ENCODE results near the gene RPL27A. TPM values are rescaled to one million over a fixed set of nuclear protein-coding genes. Genes with fewer than 3 reads are reported as not detected.

Gene RPL27A
- total and polyA plus RNA-seq, 2 of the 8 experiments (the other 6 are each of a cell fraction or from before 2014, with no cell fraction given): 1,756 to 1,777 TPM

- H4K8ac ChIP-seq (ENCODE audit: extremely low read depth, insufficient read depth, low read length): no peak overlapping the region
- TF ChIP-seq CTCF (IDR thresholded peaks at IDR 0.05; ENCODE audit: control extremely low read depth in 1 of 3, insufficient read depth in 1 of 3, low read depth in 1 of 3, low read length in 3 of 3) (no peak), POLR2A (IDR thresholded peaks at IDR 0.05; ENCODE audit: control extremely low read depth in 1 of 2, low read depth in 2 of 2, low read length in 2 of 2) (peak in 1 of 2 experiments; percentile 26)
- peak overlapping the region; percentile 87 to 98 (median 97); a peak in 6 of 8 replicates for H3K4me3 ChIP-seq (ENCODE audit: extremely low read depth in 1 of 4, insufficient read depth in 2 of 4, low read depth in 3 of 4, low read length in 4 of 4)
- 88% methylated on average over 6 of the region's 6 CpGs; no CpG with 5 or more reads in 1 of the 2 experiments for WGBS, 2 experiments (ENCODE audit: extremely low coverage in 1 of 2, insufficient coverage in 1 of 2, insufficient read length in 1 of 2, insufficient replicate concordance in 2 of 2, low coverage in 1 of 2, low lambda C conversion rate in 2 of 2, missing lambda C conversion rate in 1 of 2)
- ChIA-PET CTCF (ENCODE audit: partially characterized antibody) (no interaction called here), POLR2A (ENCODE audit: partially characterized antibody) (interaction anchor here (0.6 to 10.7 kb wide), 15 partner anchors 10 to 478 kb away, joined by 3 to 248 read pairs (median 4); no protein-coding TSS in a partner anchor)
- no peak overlapping the region for H2AFZ ChIP-seq (ENCODE audit: low read length)
- H3K9ac ChIP-seq (replicated peaks in 1 of 4; ENCODE audit: extremely low read depth in 1 of 4, low read depth in 3 of 4, low read length in 3 of 4): peak overlapping the region in 1 of 4 experiments; percentile 99; a peak in 1 of 7 replicates
- H3K4me1 ChIP-seq (replicated peaks in 1 of 4; ENCODE audit: control insufficient read depth in 3 of 4, insufficient read depth in 4 of 4, low read length in 3 of 4): peaks cover 0 to 13% (median 7%) of the 10 kb centered on the region in 4 experiments; a peak in 4 of 7 replicates
- no peak overlapping the region for H3K4ac ChIP-seq (replicated peaks; ENCODE audit: insufficient read length, low read depth, low read length)
- H3K36me3 ChIP-seq (ENCODE audit: control insufficient read depth in 2 of 4, insufficient read depth in 4 of 4, low read length in 3 of 4): peaks cover 17 to 46% (median 33%) of the 10 kb centered on the region in 4 experiments
- no peak overlapping the region for H4K5ac ChIP-seq (ENCODE audit: insufficient read length, low read depth, low read length)
- no peak overlapping the region for H2BK12ac ChIP-seq (ENCODE audit: low read depth, low read length)
- H3K23ac ChIP-seq (ENCODE audit: insufficient read length): no peak overlapping the region
- H3K23me2 ChIP-seq (ENCODE audit: low read depth, low read length): peaks cover 14% of the 10 kb centered on the region
- H2AK5ac ChIP-seq (ENCODE audit: low read depth, low read length): no peak overlapping the region
- H2BK20ac ChIP-seq (ENCODE audit: low read length): no peak overlapping the region
- H3K79me1 ChIP-seq (ENCODE audit: low read depth, low read length): 0 out of 2 replicates have a peak, but pooled peaks cover 4% of the 10 kb centered on the region
- H2BK120ac ChIP-seq (replicated peaks; ENCODE audit: low read depth, low read length): no peak overlapping the region
- H4K91ac ChIP-seq (replicated peaks; ENCODE audit: insufficient read length, low read length): no peak overlapping the region
- DNase-seq (ENCODE audit: low read depth in 1 of 2, low spot score in 2 of 2) (no peak), FAIRE-seq (no peak)
- no peak overlapping the region for H2BK5ac ChIP-seq (ENCODE audit: low read depth, low read length)
- H3K14ac ChIP-seq (ENCODE audit: insufficient read length): no peak overlapping the region
- peak overlapping the region; percentile 88 to 99; a peak in 3 of 4 replicates for H3K4me2 ChIP-seq (ENCODE audit: insufficient read depth in 1 of 2, low read depth in 2 of 2, low read length in 2 of 2)
- no peak overlapping the region for H2BK15ac ChIP-seq (ENCODE audit: low read length)
- peaks cover 0 to 14% of the 10 kb centered on the region in 2 experiments for H4K20me1 ChIP-seq (replicated peaks in 1 of 2; ENCODE audit: control insufficient read depth in 1 of 2, insufficient read depth in 2 of 2, low read length in 2 of 2)
- H3K18ac ChIP-seq (ENCODE audit: extremely low read depth, low read length): no peak overlapping the region
- no peaks in the 10 kb centered on the region for H3K27me3 ChIP-seq (replicated peaks in 1 of 4; ENCODE audit: control insufficient read depth in 3 of 4, extremely low read depth in 1 of 4, insufficient read depth in 3 of 4, low read length in 3 of 4)
- H3K56ac ChIP-seq (replicated peaks; ENCODE audit: insufficient read length, low read depth, low read length): no peak overlapping the region
- no peaks in the 10 kb centered on the region for H3K9me3 ChIP-seq (ENCODE audit: insufficient read depth in 2 of 2, low read depth in 1 of 2, low read length in 1 of 2)
- 0 out of 2 replicates have a peak overlapping the region, but pooled peaks have one; percentile 7 for H3K27ac ChIP-seq (ENCODE audit: low read depth, low read length)
- peaks cover 8 to 34% of the 10 kb centered on the region in 2 experiments for H3K79me2 ChIP-seq (ENCODE audit: control insufficient read depth in 1 of 2, insufficient read depth in 2 of 2, low read length in 2 of 2)
Observed at GRCh38 chr11:8684600-8685290, 2.2 kb downstream of the RPL27A start.

Measured in H1 (cell line).